Hepatocyte (in vitro differentiated cells): ENCODE measurements around the gene SCAMP2.

Source experiments
- EZH2 ChIP-seq: fragments of 200-600 bp; sonication (generic); IDR thresholded peaks from 2 replicates; pipeline ENCODE4 v1.6.1; 2016; ENCODE audit warnings: antibody characterized with exemption, mild to moderate bottlenecking, borderline replicate concordance
- TF ChIP-seq, protein P1 (sequence below): fragments of 200-600 bp; sonication (generic); IDR thresholded peaks from 2 replicates; pipeline ENCODE4 v1.5.1; 2016; ENCODE audit warnings: antibody characterized with exemption, mild to moderate bottlenecking; ENCODE audit not compliant: poor library complexity

DNA sequence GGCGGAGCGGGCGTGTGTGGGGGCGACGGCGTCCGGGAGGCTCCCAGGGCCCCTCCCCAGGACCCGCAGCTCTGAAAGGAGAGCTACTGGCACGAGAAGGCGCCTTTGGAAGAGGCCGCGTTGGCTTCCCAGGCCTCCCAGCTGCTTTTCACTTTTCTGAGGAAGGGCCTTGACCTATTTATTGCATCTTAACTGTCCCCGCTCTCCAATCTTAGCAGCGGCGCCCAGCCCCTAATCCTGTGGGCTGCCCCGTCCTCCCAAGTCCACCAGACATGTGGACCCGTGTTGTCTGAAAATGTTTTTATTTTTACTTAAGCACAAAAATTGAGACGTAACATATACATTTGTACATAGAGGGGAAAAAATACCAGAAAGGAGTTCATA, 29.7 kb downstream of the SCAMP2 start:
- TF ChIP-seq, protein P1, sequence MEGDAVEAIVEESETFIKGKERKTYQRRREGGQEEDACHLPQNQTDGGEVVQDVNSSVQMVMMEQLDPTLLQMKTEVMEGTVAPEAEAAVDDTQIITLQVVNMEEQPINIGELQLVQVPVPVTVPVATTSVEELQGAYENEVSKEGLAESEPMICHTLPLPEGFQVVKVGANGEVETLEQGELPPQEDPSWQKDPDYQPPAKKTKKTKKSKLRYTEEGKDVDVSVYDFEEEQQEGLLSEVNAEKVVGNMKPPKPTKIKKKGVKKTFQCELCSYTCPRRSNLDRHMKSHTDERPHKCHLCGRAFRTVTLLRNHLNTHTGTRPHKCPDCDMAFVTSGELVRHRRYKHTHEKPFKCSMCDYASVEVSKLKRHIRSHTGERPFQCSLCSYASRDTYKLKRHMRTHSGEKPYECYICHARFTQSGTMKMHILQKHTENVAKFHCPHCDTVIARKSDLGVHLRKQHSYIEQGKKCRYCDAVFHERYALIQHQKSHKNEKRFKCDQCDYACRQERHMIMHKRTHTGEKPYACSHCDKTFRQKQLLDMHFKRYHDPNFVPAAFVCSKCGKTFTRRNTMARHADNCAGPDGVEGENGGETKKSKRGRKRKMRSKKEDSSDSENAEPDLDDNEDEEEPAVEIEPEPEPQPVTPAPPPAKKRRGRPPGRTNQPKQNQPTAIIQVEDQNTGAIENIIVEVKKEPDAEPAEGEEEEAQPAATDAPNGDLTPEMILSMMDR: no peak
- TF ChIP-seq EZH2: no peak
